ENCODE measurements around the gene ERP44. TPM values are rescaled to one million over a fixed set of nuclear protein-coding genes. Genes with fewer than 3 reads are reported as not detected.
A peak's percentile ranks its signal among the peaks of the same experiment; 100 is the strongest.
"Not testable (repeated sequence)": the region's sequence is repeated elsewhere in the genome, so short reads cannot be mapped to it uniquely, and the experiment has no call there.

Gene ERP44
- total RNA-seq, 1 donor = 19.4 TPM

DNA sequence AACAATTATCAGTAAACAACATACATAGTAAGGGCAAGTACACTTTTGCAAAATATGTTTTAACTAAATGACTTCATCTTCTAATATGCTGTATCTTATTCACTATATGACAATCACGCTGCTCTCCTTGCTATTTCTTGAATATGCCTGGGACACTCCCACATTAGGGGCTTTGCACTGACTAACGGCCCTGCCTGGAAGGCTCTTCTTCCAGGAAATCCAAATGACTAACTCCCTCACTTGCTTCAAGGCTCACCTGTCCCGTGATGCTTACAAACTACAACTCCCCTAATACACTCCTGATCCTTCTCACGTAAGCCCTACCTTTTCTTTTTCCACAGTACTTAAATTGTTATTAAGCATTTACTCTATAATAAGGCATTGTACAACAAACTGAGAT is 10.6 kb downstream of the ERP44 start:
- TF ChIP-seq, protein P1, sequence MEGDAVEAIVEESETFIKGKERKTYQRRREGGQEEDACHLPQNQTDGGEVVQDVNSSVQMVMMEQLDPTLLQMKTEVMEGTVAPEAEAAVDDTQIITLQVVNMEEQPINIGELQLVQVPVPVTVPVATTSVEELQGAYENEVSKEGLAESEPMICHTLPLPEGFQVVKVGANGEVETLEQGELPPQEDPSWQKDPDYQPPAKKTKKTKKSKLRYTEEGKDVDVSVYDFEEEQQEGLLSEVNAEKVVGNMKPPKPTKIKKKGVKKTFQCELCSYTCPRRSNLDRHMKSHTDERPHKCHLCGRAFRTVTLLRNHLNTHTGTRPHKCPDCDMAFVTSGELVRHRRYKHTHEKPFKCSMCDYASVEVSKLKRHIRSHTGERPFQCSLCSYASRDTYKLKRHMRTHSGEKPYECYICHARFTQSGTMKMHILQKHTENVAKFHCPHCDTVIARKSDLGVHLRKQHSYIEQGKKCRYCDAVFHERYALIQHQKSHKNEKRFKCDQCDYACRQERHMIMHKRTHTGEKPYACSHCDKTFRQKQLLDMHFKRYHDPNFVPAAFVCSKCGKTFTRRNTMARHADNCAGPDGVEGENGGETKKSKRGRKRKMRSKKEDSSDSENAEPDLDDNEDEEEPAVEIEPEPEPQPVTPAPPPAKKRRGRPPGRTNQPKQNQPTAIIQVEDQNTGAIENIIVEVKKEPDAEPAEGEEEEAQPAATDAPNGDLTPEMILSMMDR (IDR thresholded peaks at IDR 0.05; ENCODE audit: insufficient read depth, low read length) = no peak
- no peak for DNase-seq (ENCODE audit: low read depth)
- H3K4me3 ChIP-seq (ENCODE audit: low read depth, low read length) = no peak overlapping the region

DNA sequence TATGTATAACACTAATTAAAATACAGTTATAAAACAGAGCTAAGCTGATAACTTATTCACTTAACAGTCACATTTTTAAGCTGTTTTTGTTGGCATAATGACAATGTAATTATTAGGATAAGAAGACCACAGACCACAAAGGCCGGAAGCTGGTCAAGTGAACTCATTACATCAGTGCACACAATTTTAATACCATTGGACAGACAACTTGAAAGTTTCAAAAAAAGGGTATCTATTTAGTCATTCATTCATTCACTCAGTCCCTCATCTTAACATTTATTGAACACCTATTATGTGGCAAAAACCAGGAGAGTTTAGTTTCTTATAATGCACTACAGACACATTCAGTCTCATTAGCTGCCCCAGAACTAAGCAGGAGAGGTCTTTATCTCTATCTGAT is 11.6 kb downstream of the ERP44 start:
- DNase-seq (ENCODE audit: low read depth) = peak; percentile 33
- TF ChIP-seq, protein P1 (IDR thresholded peaks at IDR 0.05; ENCODE audit: insufficient read depth, low read length) = no peak
- no peak overlapping the region for H3K4me3 ChIP-seq (ENCODE audit: low read depth, low read length)

DNA sequence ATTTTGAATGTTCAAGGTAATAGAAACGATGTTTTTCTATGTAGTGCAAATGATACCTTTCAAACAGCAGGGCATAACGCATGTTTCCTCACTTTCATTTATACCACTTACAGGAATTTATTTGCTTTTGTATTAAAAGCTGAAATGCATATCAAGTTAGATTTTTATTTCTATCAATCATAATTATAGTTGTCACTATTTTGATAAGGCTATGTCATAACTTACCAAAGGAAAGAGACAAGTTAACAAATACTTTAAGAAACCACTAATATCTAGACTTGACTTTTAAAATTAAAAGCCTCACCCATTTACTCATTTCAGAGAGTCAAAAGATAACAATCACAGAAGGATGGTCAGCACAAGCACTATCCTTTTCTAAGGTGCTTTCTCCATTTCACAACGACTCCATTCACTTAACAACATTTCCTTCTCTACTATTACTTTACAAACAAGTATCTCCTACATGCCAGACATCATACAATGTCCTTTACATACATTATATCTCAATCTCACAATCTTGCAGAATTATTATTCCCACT is 12.6 kb downstream of the ERP44 start:
- TF ChIP-seq, protein P1 (IDR thresholded peaks at IDR 0.05; ENCODE audit: insufficient read depth, low read length) = no peak
- DNase-seq (ENCODE audit: low read depth) = no peak
- no peak overlapping the region for H3K4me3 ChIP-seq (ENCODE audit: low read depth, low read length)

DNA sequence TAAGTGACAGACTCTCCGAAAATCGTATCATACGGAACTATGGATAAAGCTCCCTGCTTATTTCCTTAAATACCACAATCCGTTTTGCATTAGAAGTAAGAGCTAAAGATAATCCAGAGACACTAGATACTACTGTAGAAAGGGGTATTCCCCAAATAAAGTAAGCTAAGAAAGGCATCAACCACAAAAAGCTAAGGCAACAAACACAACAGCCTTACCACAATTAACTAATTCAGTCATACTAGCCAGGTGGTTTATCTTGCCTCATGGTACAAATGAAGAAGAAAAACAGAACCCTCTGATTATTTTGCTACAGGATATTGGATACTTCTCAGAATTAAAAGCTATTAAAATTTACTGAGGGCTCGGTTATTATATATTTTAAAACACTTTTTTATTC is 14.1 kb downstream of the ERP44 start:
- TF ChIP-seq, protein P1 (IDR thresholded peaks at IDR 0.05; ENCODE audit: insufficient read depth, low read length) = no peak
- no peak overlapping the region for H3K4me3 ChIP-seq (ENCODE audit: low read depth, low read length)
- DNase-seq (ENCODE audit: low read depth) = no peak

DNA sequence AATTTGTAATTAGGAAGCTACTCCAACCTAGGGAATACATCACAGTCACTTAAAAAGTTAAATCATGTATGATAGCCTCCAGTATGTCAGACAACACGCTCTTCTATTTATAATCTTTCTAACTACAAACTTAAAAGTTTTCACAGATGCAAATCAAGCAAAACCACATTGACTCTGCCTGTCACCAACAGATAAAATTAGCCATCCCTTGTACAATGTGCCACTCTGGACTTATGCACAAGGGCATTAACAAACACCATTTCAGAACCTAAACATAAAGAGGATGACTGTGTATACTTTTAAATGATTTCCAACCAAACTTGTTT is 14.7 kb downstream of the ERP44 start:
- no peak for DNase-seq (ENCODE audit: low read depth)
- no peak overlapping the region for H3K4me3 ChIP-seq (ENCODE audit: low read depth, low read length)
- TF ChIP-seq, protein P1 (IDR thresholded peaks at IDR 0.05; ENCODE audit: insufficient read depth, low read length) = no peak

DNA sequence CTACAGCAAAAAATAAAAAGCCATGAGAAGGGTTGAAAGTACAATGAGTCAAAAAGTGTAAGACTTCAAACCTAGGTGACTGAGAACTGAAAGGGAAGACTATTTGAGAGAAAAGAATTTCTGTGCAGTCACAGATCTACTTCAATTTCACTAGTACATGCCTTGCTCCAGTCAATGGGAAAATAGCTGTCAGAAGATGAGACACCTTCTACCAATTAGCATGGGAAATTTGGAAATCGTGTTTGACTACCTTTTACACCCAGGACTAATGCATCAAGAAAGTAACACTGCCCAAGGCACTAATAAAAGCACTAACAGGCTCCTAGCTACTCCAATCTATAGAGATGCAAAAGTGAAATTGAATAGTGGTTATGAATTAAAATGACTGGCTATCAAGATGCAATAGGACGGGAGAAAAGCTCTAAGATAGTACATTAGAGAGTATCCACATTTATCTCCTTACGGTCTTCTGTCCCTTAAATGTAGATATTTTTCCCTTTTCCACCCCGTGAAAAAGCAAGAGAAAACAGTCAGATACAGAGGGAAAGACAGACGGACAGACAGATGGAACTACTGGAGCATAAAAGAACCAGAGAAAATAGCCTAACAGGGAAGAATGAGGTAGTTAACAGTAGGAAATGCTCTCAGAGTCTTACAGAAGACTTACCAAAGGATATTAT is 15.2 kb downstream of the ERP44 start:
- H3K4me3 ChIP-seq (ENCODE audit: low read depth, low read length) = no peak overlapping the region
- no peak for DNase-seq (ENCODE audit: low read depth)
- TF ChIP-seq, protein P1 (IDR thresholded peaks at IDR 0.05; ENCODE audit: insufficient read depth, low read length) = no peak

DNA sequence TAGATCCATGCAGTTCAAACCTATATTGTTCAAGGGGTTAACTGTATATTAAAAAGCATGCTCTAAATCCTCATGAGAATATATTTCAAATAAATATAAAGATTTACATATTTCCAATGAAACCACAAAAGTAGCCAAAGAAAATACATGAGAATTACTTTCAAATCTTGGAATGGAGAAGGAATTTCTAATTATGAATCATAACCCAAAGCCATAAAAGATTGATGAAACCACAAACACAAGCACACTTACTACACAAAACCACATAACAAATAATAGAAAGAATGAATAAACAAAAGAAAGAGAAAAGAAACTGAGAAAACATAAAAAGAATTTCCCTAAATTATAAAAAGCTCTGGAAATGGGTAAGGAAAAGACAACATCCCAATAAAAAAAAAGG is 16.0 kb downstream of the ERP44 start:
- DNase-seq (ENCODE audit: low read depth) = peak; percentile 58
- TF ChIP-seq, protein P1 (IDR thresholded peaks at IDR 0.05; ENCODE audit: insufficient read depth, low read length) = no peak
- H3K4me3 ChIP-seq (ENCODE audit: low read depth, low read length) = no peak overlapping the region

DNA sequence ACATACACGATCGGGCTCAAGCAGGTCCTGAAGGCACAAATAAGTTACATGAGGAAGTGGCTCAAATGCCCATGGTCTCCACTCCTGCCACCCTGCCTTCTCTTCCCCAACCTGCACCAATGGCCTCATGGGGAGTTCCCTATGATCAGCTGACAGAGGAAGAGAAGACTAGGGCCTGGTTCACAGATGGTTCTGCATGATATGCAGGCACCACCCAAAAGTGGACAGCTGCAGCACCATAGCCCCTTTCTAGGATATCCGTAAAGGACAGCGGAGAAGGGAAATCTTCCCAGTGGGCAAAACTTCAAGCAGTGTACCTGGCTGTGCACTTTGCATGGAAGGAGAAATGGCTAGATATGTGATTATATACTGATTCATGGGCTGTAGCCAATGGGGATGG is 22.5 kb downstream of the ERP44 start:
- DNase-seq (ENCODE audit: low read depth); H3K4me3 ChIP-seq (ENCODE audit: low read depth, low read length): not testable (repeated sequence)

Measured in fibroblast of the aortic adventitia (primary cell).